CD4-positive, alpha-beta T cell (primary cell): ENCODE results near the gene NR2F2. TPM values are rescaled to one million over a fixed set of nuclear protein-coding genes. Genes with fewer than 3 reads are reported as not detected.
A peak's percentile ranks its signal among the peaks of the same experiment; 100 is the strongest.

ENCODE experiments used
- ATAC-seq: fragments of 200-7000 bp; cut with Tn5 transposase; one replicate; pipeline ENCODE4 v1.10.0; 2022; ENCODE audit warnings: mild to moderate bottlenecking; ENCODE audit not compliant: poor library complexity
- CTCF ChIA-PET: fragments of 350-600 bp; sonication (Branson Sonifier 250); formaldehyde crosslinking; loops from one replicate; lab custom pipeline; 2021; ENCODE audit warnings: antibody characterized with exemption, inconsistent platforms; lab: Charles Lee
- POLR2A ChIA-PET: fragments of 350-600 bp; sonication (Branson Sonifier 250); formaldehyde crosslinking; loops from one replicate; lab custom pipeline; 2021; ENCODE audit warnings: antibody characterized with exemption, inconsistent platforms; lab: Charles Lee
- DNase-seq, 14 experiments: peaks; one replicate each; pipeline ENCODE4 v3.0.0-alpha.2; 2013 to 2020; ENCODE audit warnings: mixed read lengths in 2 of 14
- H3K27ac ChIP-seq, 2 donors: one replicate each; pipeline versions ENCODE4 v1.5.1 to v1.7.0; 2013; ENCODE audit warnings: low read length in 2 of 2, low read depth in 1 of 2, mild to moderate bottlenecking in 1 of 2
- H3K27me3 ChIP-seq, 2 experiments: 1 replicate in 1 of 2; 2 replicates in 1 of 2; pipeline versions ENCODE4 v1.6.1 to v1.7.0; 2013; ENCODE audit warnings: low read length in 2 of 2, control low read depth in 1 of 2, mild to moderate bottlenecking in 1 of 2, moderate library complexity in 1 of 2; ENCODE audit not compliant: insufficient read depth in 2 of 2, control insufficient read depth in 1 of 2
- H3K36me3 ChIP-seq: one replicate; pipeline ENCODE4 v1.6.1; 2013; ENCODE audit warnings: low read length, control low read depth; ENCODE audit not compliant: insufficient read depth
- H3K4me1 ChIP-seq: one replicate; pipeline ENCODE4 v1.6.1; 2013; ENCODE audit warnings: low read length, control low read depth; ENCODE audit not compliant: insufficient read depth
- H3K4me3 ChIP-seq: one replicate; pipeline ENCODE4 v1.5.1; 2013; ENCODE audit warnings: mild to moderate bottlenecking, low read length, moderate library complexity
- H3K9me3 ChIP-seq, 2 experiments: 1 replicate in 1 of 2; 2 replicates in 1 of 2; pipeline versions ENCODE4 v1.6.1 to v1.7.0; 2013; ENCODE audit warnings: low read length in 2 of 2, mild to moderate bottlenecking in 2 of 2, control low read depth in 1 of 2, moderate library complexity in 1 of 2; ENCODE audit not compliant: control insufficient read depth in 1 of 2, insufficient read depth in 1 of 2
- H3K27ac Mint-ChIP-seq: one replicate; pipeline ENCODE4 v1.8.0; 2020; ENCODE audit warnings: mixed read lengths
- H3K27me3 Mint-ChIP-seq: one replicate; pipeline ENCODE4 v1.8.0; 2021; ENCODE audit warnings: mixed read lengths
- H3K36me3 Mint-ChIP-seq: one replicate; pipeline ENCODE4 v1.8.0; 2021; ENCODE audit warnings: low read depth, mixed read lengths
- H3K4me1 Mint-ChIP-seq: one replicate; pipeline ENCODE4 v1.8.0; 2021; ENCODE audit warnings: low read depth, mixed read lengths
- H3K4me3 Mint-ChIP-seq: one replicate; pipeline ENCODE4 v1.8.0; 2020; ENCODE audit warnings: mild to moderate bottlenecking, mixed read lengths
- H3K9me3 Mint-ChIP-seq: one replicate; pipeline ENCODE4 v1.8.0; 2020; ENCODE audit warnings: mixed read lengths
- intact Hi-C, 2 experiments: fragments of 100-400 bp; cut with DNase I in 1 of 2; cut with micrococcal nuclease in 1 of 2; formaldehyde crosslinking; loops; one replicate each; pipeline versions ENCODE4 v1.15.1 to v1.9.0; 2023 to 2025; cut with DNase I, micrococcal nuclease
- total RNA-seq, 174 experiments: library from RNA in 2 of 174; stranded (reverse) in 2 of 174; gene quantifications; one replicate each; pipeline ENCODE4 v1.2.3 and lab custom pipeline; 2021 to 2026
- TF ChIP-seq, protein P1 (sequence below): fragments of 200-600 bp; IDR thresholded peaks from one replicate; pipeline ENCODE4 v1.8.0; 2022; ENCODE audit warnings: antibody characterized with exemption, mild to moderate bottlenecking

The NR2F2 gene
- total RNA-seq, 2 experiments from 2014 or later, result not detected

DNA sequence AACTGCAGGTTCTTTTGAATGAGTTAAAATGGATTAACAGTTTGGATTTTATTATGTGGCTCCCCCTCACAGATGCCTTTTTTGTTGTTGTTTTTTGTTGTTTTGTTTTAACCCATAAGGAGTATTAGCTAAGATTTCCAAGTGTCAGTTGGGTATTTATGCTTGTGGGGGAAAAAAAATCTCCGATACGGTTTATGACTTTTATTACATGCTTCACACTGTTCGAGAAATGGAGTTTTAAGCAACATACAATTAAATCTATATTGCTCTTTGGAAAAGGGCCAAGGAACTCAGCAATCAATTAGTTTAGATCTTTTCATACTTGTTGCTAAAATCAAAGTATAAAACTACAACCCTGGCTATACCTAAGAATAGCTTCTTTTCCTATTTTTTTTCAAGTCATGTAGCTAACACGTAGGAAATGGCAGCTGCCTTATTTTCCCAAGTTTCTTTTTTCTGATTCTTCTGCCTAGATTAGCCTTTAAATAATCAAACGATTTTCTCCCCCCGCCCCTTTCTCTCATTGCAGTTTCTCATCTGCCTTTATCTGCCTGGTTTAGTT lies 16.0 kb downstream of the NR2F2 start:
- H3K4me3 ChIP-seq, result no peak overlapping the region
- no peak overlapping the region for H3K27ac ChIP-seq
- TF ChIP-seq, protein P1, sequence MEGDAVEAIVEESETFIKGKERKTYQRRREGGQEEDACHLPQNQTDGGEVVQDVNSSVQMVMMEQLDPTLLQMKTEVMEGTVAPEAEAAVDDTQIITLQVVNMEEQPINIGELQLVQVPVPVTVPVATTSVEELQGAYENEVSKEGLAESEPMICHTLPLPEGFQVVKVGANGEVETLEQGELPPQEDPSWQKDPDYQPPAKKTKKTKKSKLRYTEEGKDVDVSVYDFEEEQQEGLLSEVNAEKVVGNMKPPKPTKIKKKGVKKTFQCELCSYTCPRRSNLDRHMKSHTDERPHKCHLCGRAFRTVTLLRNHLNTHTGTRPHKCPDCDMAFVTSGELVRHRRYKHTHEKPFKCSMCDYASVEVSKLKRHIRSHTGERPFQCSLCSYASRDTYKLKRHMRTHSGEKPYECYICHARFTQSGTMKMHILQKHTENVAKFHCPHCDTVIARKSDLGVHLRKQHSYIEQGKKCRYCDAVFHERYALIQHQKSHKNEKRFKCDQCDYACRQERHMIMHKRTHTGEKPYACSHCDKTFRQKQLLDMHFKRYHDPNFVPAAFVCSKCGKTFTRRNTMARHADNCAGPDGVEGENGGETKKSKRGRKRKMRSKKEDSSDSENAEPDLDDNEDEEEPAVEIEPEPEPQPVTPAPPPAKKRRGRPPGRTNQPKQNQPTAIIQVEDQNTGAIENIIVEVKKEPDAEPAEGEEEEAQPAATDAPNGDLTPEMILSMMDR, result no peak
- peaks cover 100% of the 10 kb centered on the region for H3K27me3 Mint-ChIP-seq
- DNase-seq (no peak), ATAC-seq (no peak)
- intact Hi-C loops, result no loop called here
- no peaks in the 10 kb centered on the region for H3K36me3 Mint-ChIP-seq
- no peaks in the 10 kb centered on the region for H3K4me1 Mint-ChIP-seq
- H3K9me3 Mint-ChIP-seq, result no peaks in the 10 kb centered on the region
- peaks cover 81 to 98% of the 10 kb centered on the region in 2 experiments for H3K27me3 ChIP-seq
- no peak overlapping the region for H3K27ac Mint-ChIP-seq
- H3K9me3 ChIP-seq, result peaks cover 8 to 51% of the 10 kb centered on the region in 2 experiments
- ChIA-PET CTCF (no interaction called here), POLR2A (no interaction called here)
- peak overlapping the region; percentile 25 for H3K4me3 Mint-ChIP-seq
- no peaks in the 10 kb centered on the region for H3K36me3 ChIP-seq
- H3K4me1 ChIP-seq, result peaks cover 5% of the 10 kb centered on the region

DNA sequence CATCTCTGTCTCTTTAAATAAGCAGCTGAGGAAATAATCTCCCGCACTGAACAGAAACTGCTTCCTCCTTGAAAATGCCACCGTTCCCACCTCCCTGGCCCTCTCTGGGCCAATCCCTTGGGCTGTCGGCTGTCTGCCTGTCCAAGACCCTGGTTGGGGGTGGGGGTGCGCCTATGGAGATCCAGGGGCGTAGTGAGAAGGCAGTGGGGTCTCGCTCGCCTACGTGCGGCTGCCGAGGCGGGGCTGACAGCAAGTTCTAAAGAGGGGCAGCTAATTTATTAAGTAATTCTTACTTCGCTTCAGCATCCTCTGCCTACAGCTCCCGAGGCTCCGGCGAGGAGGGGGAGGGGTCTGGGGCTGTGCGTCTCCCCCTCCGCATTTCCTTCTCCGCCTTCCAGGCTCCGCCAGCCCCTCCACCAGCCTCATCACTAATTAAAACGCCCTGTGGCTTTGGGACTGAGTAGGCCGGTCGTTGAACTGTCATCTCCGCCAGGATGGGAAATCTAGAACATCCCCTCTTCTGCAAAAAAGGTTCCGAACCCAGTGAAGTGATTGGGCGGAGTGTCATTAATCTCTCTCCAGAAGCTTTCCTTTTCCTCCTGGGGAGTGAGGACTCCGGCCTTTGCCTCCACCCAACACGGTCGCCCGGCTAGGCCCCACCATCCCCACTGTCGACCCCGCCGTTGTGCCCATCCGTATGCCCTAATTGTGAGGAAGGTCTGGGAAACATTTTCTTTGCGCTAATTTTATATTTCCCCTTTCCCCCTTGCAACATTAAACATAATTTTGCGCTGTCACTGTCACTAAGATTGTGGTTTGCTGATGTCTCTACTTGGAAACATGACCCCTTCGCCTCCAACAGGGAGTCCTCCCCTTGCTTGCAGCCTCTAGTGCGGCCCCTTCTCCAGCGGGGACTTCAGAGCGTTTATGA lies 16.9 kb downstream of the NR2F2 start:
- ATAC-seq (no peak), DNase-seq (no peak)
- Histone ChIP-seq H3K27ac (no peak overlapping the region), H3K4me1 (peaks cover 5% of the 10 kb centered on the region), H3K9me3 (peaks cover 2 to 54% of the 10 kb centered on the region in 2 experiments), H3K27me3 (peaks cover 81 to 98% of the 10 kb centered on the region in 2 experiments), H3K36me3 (no peaks in the 10 kb centered on the region), H3K4me3 (no peak overlapping the region)
- ChIA-PET CTCF (no interaction called here), POLR2A (no interaction called here)
- intact Hi-C loops, result no loop called here
- H3K27me3 Mint-ChIP-seq, result peaks cover 97% of the 10 kb centered on the region
- no peaks in the 10 kb centered on the region for H3K36me3 Mint-ChIP-seq
- no peaks in the 10 kb centered on the region for H3K9me3 Mint-ChIP-seq
- TF ChIP-seq, protein P1, result no peak
- H3K27ac Mint-ChIP-seq, result no peak overlapping the region
- no peak overlapping the region for H3K4me3 Mint-ChIP-seq
- no peaks in the 10 kb centered on the region for H3K4me1 Mint-ChIP-seq

DNA sequence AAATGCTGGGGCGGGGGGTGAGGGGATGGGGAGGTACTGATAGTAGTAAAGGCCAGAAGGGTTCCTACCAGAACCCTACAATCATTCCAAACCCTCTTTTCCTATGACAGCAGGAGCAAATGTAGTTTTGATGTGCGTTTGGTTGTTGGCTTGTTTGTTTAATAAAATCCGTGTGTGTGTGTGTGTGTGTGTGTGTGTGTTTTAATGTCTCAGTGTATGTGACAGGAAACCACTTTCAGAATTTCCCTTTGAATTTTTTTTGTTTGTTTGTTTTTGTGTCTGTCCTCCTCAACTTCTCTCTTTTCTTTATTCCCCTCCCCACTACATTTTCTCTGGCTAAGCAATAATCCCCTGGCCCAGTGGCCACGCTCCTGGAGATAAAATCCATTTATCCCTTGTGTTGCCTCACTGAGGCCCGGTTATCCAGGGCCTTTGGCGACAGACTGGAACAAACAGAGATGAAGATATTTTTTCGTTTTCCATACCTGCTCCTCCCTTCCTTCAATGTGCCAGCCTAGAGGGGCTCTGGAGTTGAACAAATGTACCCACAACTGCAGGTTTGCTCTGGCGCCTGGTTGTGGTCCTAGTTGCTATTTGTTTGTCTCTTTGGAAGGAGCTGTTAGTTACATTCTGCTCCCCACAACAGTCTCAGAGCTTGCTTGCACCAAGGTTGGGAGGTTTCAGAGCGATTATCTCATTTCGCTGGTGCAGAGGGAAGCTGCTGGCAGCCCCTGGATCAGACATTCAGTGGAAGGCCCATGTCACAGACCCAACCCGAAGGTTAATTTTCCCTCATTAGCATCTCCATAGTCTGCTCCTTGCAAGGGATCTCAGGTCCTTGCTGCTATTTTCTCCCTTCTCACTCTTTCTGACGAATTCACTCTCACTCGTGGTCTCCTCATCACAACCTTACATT lies 17.9 kb downstream of the NR2F2 start:
- no peak for DNase-seq
- H3K4me1 Mint-ChIP-seq, result no peaks in the 10 kb centered on the region
- ChIA-PET CTCF (no interaction called here), POLR2A (no interaction called here)
- H3K27me3 Mint-ChIP-seq, result peaks cover 97% of the 10 kb centered on the region
- H3K9me3 Mint-ChIP-seq, result no peaks in the 10 kb centered on the region
- Histone ChIP-seq H3K4me3 (no peak overlapping the region), H3K4me1 (peaks cover 5% of the 10 kb centered on the region), H3K27ac (no peak overlapping the region), H3K36me3 (no peaks in the 10 kb centered on the region), H3K9me3 (peaks cover 0 to 53% of the 10 kb centered on the region in 2 experiments), H3K27me3 (peaks cover 81 to 98% of the 10 kb centered on the region in 2 experiments)
- H3K27ac Mint-ChIP-seq, result no peak overlapping the region
- TF ChIP-seq, protein P1, result no peak
- ATAC-seq, result no peak
- intact Hi-C loops, result no loop called here
- H3K4me3 Mint-ChIP-seq, result no peak overlapping the region
- H3K36me3 Mint-ChIP-seq, result no peaks in the 10 kb centered on the region
